Peyer's patch (tissue), 4 donors: ENCODE measurements around the gene ZNF787. TPM values are rescaled to one million over a fixed set of nuclear protein-coding genes. Genes with fewer than 3 reads are reported as not detected.

Source experiments
- DNase-seq, 3 donors: peaks; one replicate each; pipeline ENCODE4 v3.0.0-alpha.2; 2017 to 2019
- H3K27ac ChIP-seq, 4 donors: fragments of 200-600 bp; sonication (generic); one replicate each; pipeline ENCODE4 v1.5.1; 2016 to 2019
- H3K27me3 ChIP-seq, 2 donors: fragments of 200-600 bp; sonication (generic); one replicate each; pipeline ENCODE4 v1.5.1; 2019
- H3K36me3 ChIP-seq, 3 donors: fragments of 200-600 bp; sonication (generic); one replicate each; pipeline ENCODE4 v1.5.1; 2016 to 2019
- H3K4me1 ChIP-seq, 4 donors: fragments of 200-600 bp; sonication (generic); one replicate each; pipeline ENCODE4 v1.5.1; 2016 to 2019
- H3K4me3 ChIP-seq, 4 donors: fragments of 200-600 bp; sonication (generic); 1 replicate in 3 of 4; 2 replicates in 1 of 4; pipeline ENCODE4 v1.5.1; 2016 to 2019; ENCODE audit warnings: mild to moderate bottlenecking in 1 of 4
- H3K9me3 ChIP-seq, 4 donors: fragments of 200-600 bp; sonication (generic); one replicate each; pipeline ENCODE4 v1.5.1; 2016 to 2019; ENCODE audit warnings: mild to moderate bottlenecking in 1 of 4
- CTCF ChIP-seq, 6 experiments: fragments of 450-650 bp in 4 of 6; fragments of 200-600 bp in 2 of 6; sonication (generic) in 1 of 6; IDR thresholded peaks; one replicate each; pipeline ENCODE4 v1.5.1; 2017 to 2019; ENCODE audit warnings: antibody characterized with exemption in 6 of 6, mild to moderate bottlenecking in 3 of 6, moderate library complexity in 1 of 6
- POLR2A ChIP-seq, 2 donors: fragments of 450-650 bp; IDR thresholded peaks; one replicate each; pipeline ENCODE4 v1.5.1; 2017; ENCODE audit warnings: antibody characterized with exemption in 2 of 2, mild to moderate bottlenecking in 2 of 2, moderate library complexity in 2 of 2
- total RNA-seq, 4 donors: library from RNA; depleted of rRNA; stranded (reverse); fragments of >200 nt; gene quantifications; one replicate each; pipeline ENCODE4 v1.1.0, GENCODE V29; 2016

Gene ZNF787
- total RNA-seq, 4 donors from 2014 or later: 19.0 to 42.1 (median 26.9) TPM

GRCh38 chr19:56092685-56093631 lies 28.1 kb downstream of the ZNF787 start:
- DNase-seq: no peak

GRCh38 chr19:56091751-56092546 lies 29.1 kb downstream of the ZNF787 start:
- H3K4me3 ChIP-seq: no peak overlapping the region
- DNase-seq: peak in 1 of 3 donors; percentile 35
- no peak overlapping the region for H3K27ac ChIP-seq
- H3K4me1 ChIP-seq: no peaks in the 10 kb centered on the region
- H3K36me3 ChIP-seq: peaks cover 0 to 60% (median 0%) of the 10 kb centered on the region in 3 donors
- no peaks in the 10 kb centered on the region for H3K9me3 ChIP-seq
- H3K27me3 ChIP-seq: no peaks in the 10 kb centered on the region
- TF ChIP-seq POLR2A (IDR thresholded peaks at IDR 0.05) (no peak), CTCF (IDR thresholded peaks at IDR 0.05) (no peak)

More at GRCh38 chr19:56092685-56093631, 28.1 kb downstream of the ZNF787 start:
- TF ChIP-seq CTCF (IDR thresholded peaks at IDR 0.05): no peak
- TF ChIP-seq POLR2A (IDR thresholded peaks at IDR 0.05): no peak
- H3K27ac ChIP-seq: no peak overlapping the region
- H3K36me3 ChIP-seq: peaks cover 0 to 53% (median 0%) of the 10 kb centered on the region in 3 donors
- H3K9me3 ChIP-seq: no peaks in the 10 kb centered on the region
- no peaks in the 10 kb centered on the region for H3K27me3 ChIP-seq
- H3K4me3 ChIP-seq: no peak overlapping the region
- no peaks in the 10 kb centered on the region for H3K4me1 ChIP-seq

GRCh38 chr19:56091066-56091490 lies 30.0 kb downstream of the ZNF787 start:
- Histone ChIP-seq H3K4me3 (no peak overlapping the region), H3K36me3 (peaks cover 0 to 66% (median 0%) of the 10 kb centered on the region in 3 donors), H3K27ac (no peak overlapping the region), H3K9me3 (no peaks in the 10 kb centered on the region), H3K27me3 (no peaks in the 10 kb centered on the region), H3K4me1 (no peaks in the 10 kb centered on the region)
- DNase-seq: no peak
- TF ChIP-seq CTCF (IDR thresholded peaks at IDR 0.05) (no peak), POLR2A (IDR thresholded peaks at IDR 0.05) (no peak)

GRCh38 chr19:56089344-56089743 lies 31.8 kb downstream of the ZNF787 start:
- Histone ChIP-seq H3K36me3 (peaks cover 0 to 51% (median 0%) of the 10 kb centered on the region in 3 donors), H3K4me3 (no peak overlapping the region), H3K4me1 (no peaks in the 10 kb centered on the region), H3K27ac (no peak overlapping the region), H3K27me3 (no peaks in the 10 kb centered on the region), H3K9me3 (no peaks in the 10 kb centered on the region)
- TF ChIP-seq CTCF (IDR thresholded peaks at IDR 0.05) (no peak), POLR2A (IDR thresholded peaks at IDR 0.05) (no peak)
- DNase-seq: peak in 1 of 3 donors; percentile 41

GRCh38 chr19:56088497-56089215 lies 32.4 kb downstream of the ZNF787 start:
- no peak for DNase-seq
- TF ChIP-seq CTCF (IDR thresholded peaks at IDR 0.05) (no peak), POLR2A (IDR thresholded peaks at IDR 0.05) (no peak)
- Histone ChIP-seq H3K4me1 (no peaks in the 10 kb centered on the region), H3K36me3 (peaks cover 0 to 51% (median 0%) of the 10 kb centered on the region in 3 donors), H3K27me3 (no peaks in the 10 kb centered on the region), H3K9me3 (no peaks in the 10 kb centered on the region), H3K4me3 (no peak overlapping the region), H3K27ac (no peak overlapping the region)
